Activated naive CD4-positive, alpha-beta T cell (primary cell): ENCODE measurements around the gene CLDN20.
"Not testable (repeated sequence)": the region's sequence is repeated elsewhere in the genome, so short reads cannot be mapped to it uniquely, and the experiment has no call there.

Experiments used
- DNase-seq, 4 experiments: peaks; one replicate each; lab custom pipeline; 2025; lab: John Stamatoyannopoulos, UW

The CLDN20 gene

GRCh38 chr6:155311583-155311982 is 47.8 kb downstream of the CLDN20 start:
- no peak for DNase-seq

GRCh38 chr6:155312950-155313349 is 49.1 kb downstream of the CLDN20 start:
- not testable (repeated sequence) for DNase-seq

- DNase-seq, result no peak
These were observed 49.8 kb downstream of the CLDN20 start for GRCh38 chr6:155313602-155314091.

- DNase-seq, result peak; percentile 90 to 94 (median 92)
These were observed 50.4 kb downstream of the CLDN20 start, which contains the start of gene TFB1M for GRCh38 chr6:155314092-155314772. Gene TFB1M, minus strand, starts transcription at chr6:155314484. Its CDS starts 56 bp downstream, at chr6:155314428.

GRCh38 chr6:155314773-155315515 is 51.1 kb downstream of the CLDN20 start:
- no peak for DNase-seq

GRCh38 chr6:155315516-155315871 is 51.7 kb downstream of the CLDN20 start:
- DNase-seq, result no peak

- no peak for DNase-seq
These were observed 52.6 kb downstream of the CLDN20 start for GRCh38 chr6:155316419-155316818.

- no peak for DNase-seq
These were observed 53.4 kb downstream of the CLDN20 start for GRCh38 chr6:155317186-155317585.

GRCh38 chr6:155319902-155320301 is 56.1 kb downstream of the CLDN20 start:
- no peak for DNase-seq

GRCh38 chr6:155324172-155324571 is 60.4 kb downstream of the CLDN20 start:
- DNase-seq, result no peak

- DNase-seq, result no peak
These were observed 61.2 kb downstream of the CLDN20 start for GRCh38 chr6:155324993-155325392.

- no peak for DNase-seq
These were observed 62.1 kb downstream of the CLDN20 start for GRCh38 chr6:155325700-155326516.
